ENCODE results near the gene GRM4. TPM values are rescaled to one million over a fixed set of nuclear protein-coding genes. Genes with fewer than 3 reads are reported as not detected.

GRM4 gene
- total and polyA plus RNA-seq, 9 of the 15 experiments (the other 6 are each of a cell fraction or from before 2014, with no cell fraction given): 0.18 TPM; not detected in 8

- TF ChIP-seq CEBPZ (IDR thresholded peaks at IDR 0.05; ENCODE audit: borderline replicate concordance, low read depth, low read length): no peak
- no peak for TF ChIP-seq CHCHD3 (CRISPR knock-in tag; IDR thresholded peaks at IDR 0.05)
- no peak for TF ChIP-seq ZSCAN32 (CRISPR knock-in tag; IDR thresholded peaks at IDR 0.05)
- no peak for TF ChIP-seq ZNF639 (CRISPR knock-in tag; conservative IDR thresholded peaks at IDR 0.05 in 1 of 2, IDR thresholded peaks at IDR 0.05 in 1 of 2)
Measured at GRCh38 chr6:34125939-34126338, 19.9 kb downstream of the GRM4 start (continued).
